WERI-Rb-1 (cell line): ENCODE data around the gene ANKRD13A.

Experiments used
- DNase-seq: peaks from one replicate; pipeline ENCODE4 v3.0.0-alpha.2; 2020
- H3K27ac ChIP-seq: fragments of 250-450 bp; sonication (Bioruptor Pico); 2 replicates; pipeline ENCODE4 v1.5.1; 2020; ENCODE audit warnings: mild to moderate bottlenecking, moderate library complexity
- H3K27me3 ChIP-seq: fragments of 250-450 bp; sonication (Bioruptor Pico); 2 replicates; pipeline ENCODE4 v1.5.1; 2021; ENCODE audit warnings: mild to moderate bottlenecking, low read depth, moderate library complexity; ENCODE audit not compliant: insufficient read depth, severe bottlenecking
- H3K36me3 ChIP-seq: fragments of 250-450 bp; sonication (Bioruptor Pico); 2 replicates; pipeline ENCODE4 v1.5.1; 2020; ENCODE audit warnings: mild to moderate bottlenecking, moderate library complexity
- H3K4me3 ChIP-seq: 2 replicates; pipeline ENCODE4 v1.5.1; 2011; ENCODE audit warnings: low read depth, mild to moderate bottlenecking, control low read depth, low read length
- H3K9me3 ChIP-seq: fragments of 250-450 bp; sonication (Bioruptor Pico); 2 replicates; pipeline ENCODE4 v1.5.1; 2021; ENCODE audit warnings: mild to moderate bottlenecking, moderate library complexity; ENCODE audit not compliant: severe bottlenecking
- CTCF ChIP-seq: IDR thresholded peaks from 2 replicates; pipeline ENCODE4 v1.5.1; 2011; ENCODE audit warnings: low read depth, mild to moderate bottlenecking, control low read depth, inconsistent platforms, low read length

Gene ANKRD13A

DNA sequence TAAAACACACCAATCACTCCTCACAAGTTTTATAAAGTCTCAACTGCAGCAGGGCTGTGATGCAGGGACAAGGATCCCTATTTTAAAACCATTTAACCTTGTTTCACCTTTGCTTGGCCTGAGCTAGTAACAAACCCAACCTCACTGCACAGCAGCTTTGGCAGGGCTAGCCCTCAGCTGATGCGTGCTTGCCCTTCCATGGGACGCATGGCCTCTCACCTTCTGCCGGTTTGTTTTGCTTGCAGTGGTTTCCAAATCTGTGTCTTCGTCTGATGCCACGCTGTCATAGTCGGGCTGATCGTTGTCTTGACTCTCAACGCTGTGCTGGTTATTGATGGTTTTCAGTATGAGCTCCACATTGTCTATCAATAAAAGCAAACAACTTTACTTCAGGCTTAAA is 46.4 kb upstream of the ANKRD13A start:
- Histone ChIP-seq H3K9me3 (no peaks in the 10 kb centered on the region), H3K27ac (no peak overlapping the region), H3K4me3 (no peak overlapping the region), H3K36me3 (peaks cover 53% of the 10 kb centered on the region), H3K27me3 (no peaks in the 10 kb centered on the region)
- no peak for TF ChIP-seq CTCF
- no peak for DNase-seq

DNA sequence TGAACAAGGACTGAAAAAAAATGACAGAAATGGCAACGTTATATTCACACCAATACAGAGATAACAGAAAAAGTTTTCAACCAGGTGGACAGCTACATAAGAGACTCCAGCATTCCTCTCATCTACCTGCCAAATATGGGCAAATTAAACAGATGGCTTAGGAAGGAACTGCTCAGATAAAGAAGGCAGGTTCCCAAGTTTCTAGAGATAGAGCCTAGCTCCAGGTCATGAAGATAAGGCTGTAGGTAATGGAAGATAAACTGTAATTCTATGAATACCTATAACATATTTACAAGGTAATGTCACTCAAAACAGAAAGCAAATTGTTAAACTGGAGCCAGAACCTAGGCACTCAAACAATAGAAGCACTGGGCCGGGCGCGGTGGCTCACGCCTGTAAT is 45.6 kb upstream of the ANKRD13A start:
- DNase-seq = no peak
- no peak for TF ChIP-seq CTCF
- Histone ChIP-seq H3K27me3 (no peaks in the 10 kb centered on the region), H3K27ac (no peak overlapping the region), H3K9me3 (no peaks in the 10 kb centered on the region), H3K4me3 (no peak overlapping the region), H3K36me3 (peaks cover 54% of the 10 kb centered on the region)

DNA sequence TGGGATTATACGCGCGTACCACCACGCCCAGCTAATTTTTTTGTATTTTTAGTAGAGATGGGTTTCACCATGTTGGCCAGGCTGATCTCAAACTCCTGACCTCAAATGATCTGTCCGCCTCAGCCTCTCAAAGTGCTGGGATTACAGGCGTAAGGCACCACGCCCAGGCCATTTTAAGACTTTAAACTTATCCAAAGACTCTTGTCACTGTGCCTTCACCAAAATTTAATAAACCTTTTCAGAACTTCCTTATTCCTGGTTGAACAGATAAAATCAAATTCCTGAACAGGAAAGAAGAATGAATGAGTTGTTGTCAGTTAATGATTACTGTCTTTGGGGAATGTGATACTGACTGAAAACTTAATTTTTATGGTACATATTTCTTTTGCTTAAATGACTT is 40.9 kb upstream of the ANKRD13A start:
- no peak for TF ChIP-seq CTCF
- no peak for DNase-seq
- Histone ChIP-seq H3K27ac (no peak overlapping the region), H3K4me3 (no peak overlapping the region), H3K36me3 (peaks cover 50% of the 10 kb centered on the region), H3K9me3 (no peaks in the 10 kb centered on the region), H3K27me3 (no peaks in the 10 kb centered on the region)

- H3K9me3 ChIP-seq = no peaks in the 10 kb centered on the region
- H3K4me3 ChIP-seq = no peak overlapping the region
- no peak overlapping the region for H3K27ac ChIP-seq
- H3K27me3 ChIP-seq = no peaks in the 10 kb centered on the region
- DNase-seq = no peak
- peaks cover 54% of the 10 kb centered on the region for H3K36me3 ChIP-seq
- TF ChIP-seq CTCF = no peak
Observed at GRCh38 chr12:109959411-109960093, 39.7 kb upstream of the ANKRD13A start.

DNA sequence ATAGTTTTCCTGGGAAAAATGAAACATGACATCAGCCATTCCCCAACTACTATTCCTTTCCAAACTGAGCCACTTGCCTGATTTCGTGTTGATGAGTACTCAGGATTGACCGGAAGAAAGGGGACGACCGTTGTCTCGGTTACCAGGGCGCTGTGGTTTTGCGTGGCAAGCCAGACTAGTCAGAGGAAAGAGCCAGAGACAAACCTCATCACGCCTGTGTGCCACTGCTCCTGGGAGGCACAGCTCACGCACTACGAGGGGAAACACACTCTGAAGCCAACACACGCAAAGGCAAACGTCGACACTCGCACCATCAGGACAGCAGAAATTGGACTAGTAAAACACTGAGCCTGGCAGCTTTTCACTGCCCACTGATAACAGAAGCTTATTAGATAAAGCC is 38.0 kb upstream of the ANKRD13A start:
- H3K27me3 ChIP-seq = no peaks in the 10 kb centered on the region
- no peak overlapping the region for H3K4me3 ChIP-seq
- TF ChIP-seq CTCF = no peak
- no peaks in the 10 kb centered on the region for H3K9me3 ChIP-seq
- peaks cover 59% of the 10 kb centered on the region for H3K36me3 ChIP-seq
- DNase-seq = no peak
- H3K27ac ChIP-seq = no peak overlapping the region

DNA sequence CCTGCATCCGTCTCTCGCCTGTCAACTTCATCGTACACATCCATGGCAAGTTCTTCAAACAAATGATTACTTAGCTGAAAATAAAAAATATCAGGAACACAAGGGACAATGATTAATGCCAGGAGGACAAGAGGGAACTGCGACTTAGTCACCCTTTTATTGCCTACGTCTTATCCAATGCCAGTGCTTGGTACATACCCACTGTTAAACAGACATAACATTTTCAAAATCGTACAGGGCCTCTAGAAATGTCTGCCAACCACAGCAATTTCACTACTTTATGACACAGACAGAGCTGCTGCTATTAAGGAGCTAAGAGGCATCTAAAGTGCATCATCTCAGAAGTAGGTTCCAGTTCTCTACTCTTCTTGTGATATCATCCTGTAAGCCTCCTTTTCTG is 37.6 kb upstream of the ANKRD13A start:
- no peak for DNase-seq
- H3K27me3 ChIP-seq = no peaks in the 10 kb centered on the region
- H3K36me3 ChIP-seq = peaks cover 59% of the 10 kb centered on the region
- H3K4me3 ChIP-seq = no peak overlapping the region
- H3K9me3 ChIP-seq = no peaks in the 10 kb centered on the region
- no peak for TF ChIP-seq CTCF
- no peak overlapping the region for H3K27ac ChIP-seq
